ENCODE measurements around the gene KRT73.

KRT73 gene

DNA sequence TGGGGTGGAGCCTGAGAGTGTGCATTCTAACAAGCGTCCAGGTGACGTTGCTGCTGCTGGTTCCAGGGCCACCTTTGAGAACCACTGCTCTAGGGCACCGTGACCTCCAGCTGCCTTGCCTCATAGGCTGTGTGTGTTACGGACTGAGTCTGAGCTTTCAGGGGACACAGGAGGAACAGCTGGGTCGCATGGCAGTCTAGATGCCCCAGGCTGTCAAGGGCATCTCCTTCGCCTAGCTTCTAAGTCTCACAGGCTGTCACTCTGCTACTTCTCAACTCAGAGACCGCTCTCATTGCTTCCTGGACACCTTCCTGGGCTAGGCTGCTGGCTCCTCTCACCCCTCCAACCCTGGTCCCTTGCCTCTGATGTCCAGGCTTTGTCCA lies 965 bp downstream of the KRT73 start:
- no peak for DNase-seq (ENCODE audit: low spot score)

DNA sequence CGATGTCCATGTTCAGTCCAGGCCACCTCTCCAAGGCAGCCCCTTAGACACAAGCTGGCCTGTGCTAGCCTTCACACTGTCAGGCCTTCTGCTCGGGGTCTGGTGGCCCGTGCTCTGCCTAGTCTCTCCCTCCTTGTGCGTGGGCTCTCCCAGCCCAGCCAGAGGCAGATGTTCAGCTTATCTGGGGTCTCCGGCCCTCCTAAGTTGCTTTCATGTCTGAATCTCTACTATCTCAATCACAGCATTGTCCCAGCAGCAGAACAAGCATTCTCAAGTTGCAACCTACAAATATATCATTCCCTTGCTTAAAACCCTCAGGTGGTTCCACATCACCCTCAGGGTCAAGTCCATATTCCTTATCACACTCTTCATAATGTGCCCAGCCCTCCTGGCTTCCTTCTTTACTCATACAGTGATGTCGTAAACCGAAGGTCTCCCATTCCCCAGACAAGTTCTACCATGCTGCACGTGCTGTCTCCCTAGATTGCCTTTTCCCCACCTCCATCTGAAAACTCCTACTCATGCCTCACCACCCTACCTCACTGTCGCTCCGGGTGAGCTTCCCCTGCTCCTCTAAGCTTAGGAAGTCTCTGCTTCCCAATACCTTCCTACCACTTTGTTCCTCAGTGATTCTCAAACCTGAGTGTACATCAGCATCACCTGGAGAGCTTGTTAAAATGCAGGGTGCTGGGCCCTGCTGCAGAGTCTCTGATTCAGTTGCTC lies 1.5 kb downstream of the KRT73 start:
- no peak for DNase-seq (ENCODE audit: low spot score)

- no peak for DNase-seq (ENCODE audit: low spot score)
These were observed 2.4 kb downstream of the KRT73 start for GRCh38 chr12:52615912-52616311.

DNA sequence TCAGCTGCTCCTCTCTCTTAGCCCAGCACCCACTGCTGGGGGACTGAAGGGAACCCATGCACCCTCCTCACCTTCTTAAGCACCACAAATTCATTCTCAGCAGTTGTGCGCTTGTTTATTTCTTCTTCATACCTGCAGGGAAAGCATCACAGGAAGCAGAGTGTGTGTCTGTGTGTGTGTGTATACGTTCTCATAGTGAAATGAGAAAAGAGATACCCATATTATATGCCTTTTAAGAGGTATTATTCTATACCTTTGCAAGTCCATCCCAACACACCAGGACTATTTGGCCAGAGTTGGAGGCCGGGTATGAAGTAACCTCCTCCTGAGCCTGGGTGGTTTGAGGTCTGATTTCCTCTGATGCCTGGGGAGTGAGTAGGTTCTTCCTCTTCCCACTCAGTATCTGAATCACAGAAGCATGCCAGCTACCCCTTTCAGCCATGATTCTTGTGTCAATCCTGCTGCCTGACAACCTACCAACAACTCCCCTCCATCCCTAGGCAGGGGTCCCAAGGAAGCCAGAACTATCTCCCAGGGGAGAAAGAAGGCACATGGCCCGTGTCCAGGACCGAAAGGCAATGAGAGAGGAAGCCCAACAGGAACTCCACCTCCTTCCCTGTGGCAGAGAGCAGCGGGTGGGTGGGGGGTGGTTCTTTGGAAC lies 3.0 kb downstream of the KRT73 start:
- DNase-seq (ENCODE audit: low spot score) = no peak

- DNase-seq (ENCODE audit: low spot score) = no peak
These were observed 3.8 kb downstream of the KRT73 start for GRCh38 chr12:52614381-52615207.

GRCh38 chr12:52613384-52614030 lies 4.9 kb downstream of the KRT73 start:
- no peak for DNase-seq (ENCODE audit: low spot score)

- no peak for DNase-seq (ENCODE audit: low spot score)
These were observed 5.7 kb downstream of the KRT73 start for GRCh38 chr12:52612431-52613383.

GRCh38 chr12:52611080-52611468 lies 7.3 kb downstream of the KRT73 start:
- DNase-seq (ENCODE audit: low spot score) = no peak

- DNase-seq (ENCODE audit: low spot score) = no peak
These were observed 9.3 kb downstream of the KRT73 start for GRCh38 chr12:52608826-52609630.

- DNase-seq (ENCODE audit: low spot score) = no peak
These were observed 10.2 kb downstream of the KRT73 start for GRCh38 chr12:52608161-52608560.

GRCh38 chr12:52607314-52607713 lies 11.0 kb downstream of the KRT73 start:
- DNase-seq (ENCODE audit: low spot score) = no peak

DNA sequence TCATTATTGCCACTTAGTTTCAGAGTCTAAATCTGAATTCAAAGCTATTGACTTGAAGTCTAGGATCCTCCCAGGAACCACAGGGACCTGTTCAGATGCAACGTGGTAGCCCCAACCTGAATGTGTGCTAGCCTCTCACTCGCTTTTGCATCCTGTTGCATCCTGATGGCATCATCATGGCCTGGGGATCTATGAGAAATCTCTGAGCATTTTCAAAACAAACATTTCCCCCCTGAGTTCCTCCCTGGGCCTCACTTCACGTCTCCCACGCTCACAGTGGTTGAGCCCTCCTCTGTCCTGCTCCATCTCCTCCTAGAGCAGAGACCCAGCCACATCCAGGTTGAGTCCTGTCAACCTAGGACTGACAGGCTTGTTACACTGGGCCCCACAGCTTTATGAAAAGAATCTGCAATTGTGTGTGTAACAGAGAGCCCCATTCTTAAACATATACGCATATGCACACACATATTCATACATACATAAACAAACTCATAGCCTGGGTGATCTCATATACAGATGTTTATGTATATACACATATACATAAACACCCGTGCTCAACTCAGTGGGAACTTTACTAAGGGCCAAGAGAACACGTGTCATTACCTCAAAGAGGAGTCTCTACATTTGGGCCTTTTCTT lies 11.7 kb downstream of the KRT73 start:
- no peak for DNase-seq (ENCODE audit: low spot score)

DNA sequence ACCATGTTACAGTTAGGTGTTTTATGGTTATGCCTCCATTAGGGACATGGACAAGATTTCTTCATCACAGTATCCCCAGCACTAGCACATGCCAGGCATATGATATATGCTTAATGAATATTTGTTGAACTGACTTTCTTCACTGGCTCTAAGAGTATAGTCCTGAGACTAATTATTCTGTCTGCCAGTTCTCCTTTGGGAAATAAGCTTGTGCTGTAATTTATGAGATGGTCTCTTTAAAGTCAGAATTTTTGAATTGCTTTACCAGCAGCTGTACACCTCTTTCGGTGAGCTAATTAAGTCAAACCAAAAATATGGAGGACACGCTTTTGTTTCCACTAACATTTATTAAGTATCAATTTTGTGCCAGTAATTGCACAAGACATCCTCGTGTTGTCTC lies 12.3 kb downstream of the KRT73 start:
- no peak for DNase-seq (ENCODE audit: low spot score)

GRCh38 chr12:52605542-52605941 lies 12.8 kb downstream of the KRT73 start:
- DNase-seq (ENCODE audit: low spot score) = no peak

- DNase-seq (ENCODE audit: low spot score) = no peak
These were observed 13.5 kb downstream of the KRT73 start for GRCh38 chr12:52604859-52605258.

DNA sequence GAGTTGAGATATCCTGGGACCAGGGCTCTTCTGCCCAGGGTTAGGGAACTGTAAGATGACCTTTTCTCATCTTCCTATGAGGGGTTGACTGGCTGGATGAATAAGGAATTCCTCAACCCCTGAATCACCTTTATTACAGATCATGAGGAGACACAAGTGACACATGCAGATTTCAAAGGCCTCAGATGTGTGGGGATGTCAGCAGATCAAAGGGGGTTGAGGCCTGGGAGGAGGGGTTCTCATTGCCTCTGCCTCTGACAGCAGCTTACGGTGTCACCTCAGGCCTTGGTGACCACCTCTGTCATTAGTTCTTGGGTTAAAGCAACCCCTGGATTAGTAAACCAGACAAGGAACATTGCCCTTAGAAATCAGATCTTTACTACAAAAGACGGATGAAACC lies 15.0 kb downstream of the KRT73 start:
- DNase-seq (ENCODE audit: low spot score) = no peak

DNA sequence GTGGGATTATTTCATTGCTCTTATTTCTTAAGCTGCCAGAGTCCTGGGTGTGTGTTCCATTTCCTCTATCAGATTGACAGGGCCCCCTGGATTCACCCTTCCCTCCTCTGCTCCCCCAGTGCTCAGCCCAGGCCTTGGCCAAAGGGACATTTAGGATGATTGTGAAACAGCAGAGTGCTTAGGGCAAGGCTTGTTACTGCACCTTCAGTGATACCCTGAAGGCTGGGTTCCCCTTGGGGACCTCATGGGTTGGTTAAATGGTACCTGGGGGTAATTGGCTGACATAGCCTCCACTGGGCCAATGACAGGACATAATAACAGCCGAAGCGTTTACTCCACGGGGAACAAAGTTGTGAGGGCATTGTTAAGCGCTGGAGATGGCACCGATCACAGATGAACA lies 15.8 kb downstream of the KRT73 start:
- DNase-seq (ENCODE audit: low spot score) = no peak

DNA sequence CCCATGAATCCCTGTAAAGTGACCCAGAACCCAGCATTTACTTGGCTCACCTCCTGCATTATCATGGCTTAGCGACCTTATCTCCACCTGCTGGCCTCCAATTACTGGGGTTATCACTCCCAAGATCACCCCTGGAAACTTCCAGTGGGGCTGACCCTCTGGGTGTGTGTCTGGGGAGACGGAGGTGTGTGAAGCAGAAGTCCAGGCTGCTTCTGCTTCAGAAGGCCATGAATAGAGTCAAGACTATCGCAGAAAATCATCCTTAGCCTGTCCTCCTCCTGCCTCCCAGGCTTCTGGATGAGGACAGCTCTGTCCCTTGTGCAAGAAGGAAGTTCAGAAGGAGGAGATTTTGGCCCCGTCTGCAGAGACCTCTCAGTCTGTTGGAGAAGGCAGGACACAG lies 16.7 kb downstream of the KRT73 start:
- DNase-seq (ENCODE audit: low spot score) = no peak

DNA sequence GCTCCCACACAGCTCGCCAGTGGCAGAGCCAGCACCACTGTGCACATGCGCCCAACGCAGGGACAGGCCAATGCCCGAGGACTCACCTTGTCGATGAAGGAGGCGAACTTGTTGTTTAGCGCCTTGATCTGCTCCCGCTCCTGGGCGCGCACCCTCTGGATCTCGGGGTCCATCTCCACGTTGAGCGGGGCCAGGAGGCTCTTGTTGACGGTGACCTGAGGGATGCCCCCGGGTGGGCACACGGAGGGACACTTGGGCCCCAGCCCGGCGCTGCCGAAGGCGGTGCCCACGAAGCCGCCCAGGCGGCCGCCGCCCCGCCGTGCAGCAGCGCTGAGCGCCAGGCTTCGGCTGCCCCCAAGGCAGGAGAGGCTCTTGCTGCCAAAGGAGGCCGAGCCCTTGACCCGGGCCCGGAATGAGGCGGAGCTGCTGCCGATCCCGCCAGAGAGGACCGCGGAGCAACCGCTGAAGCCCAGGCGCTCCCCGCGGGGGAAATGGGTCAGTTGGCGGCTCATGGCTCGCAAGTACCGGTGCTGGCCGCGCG lies 17.3 kb downstream of the KRT73 start, which contains the start of gene KRT72:
TSS of gene KRT72 (minus strand) at position 523 of the 541 bp plus-strand sequence. CDS start at position 512, 11 bp downstream.
- DNase-seq (ENCODE audit: low spot score) = no peak

GRCh38 chr12:52600475-52600874 lies 17.9 kb downstream of the KRT73 start:
- no peak for DNase-seq (ENCODE audit: low spot score)
